SKM-1 (cell line): ENCODE data around the gene ANO8.
"Not testable (repeated sequence)": the region's sequence is repeated elsewhere in the genome, so short reads cannot be mapped to it uniquely, and the experiment has no call there.

Experiments
- DNase-seq: peaks from one replicate; lab custom pipeline; 2025; ENCODE audit not compliant: unreplicated experiment; lab: John Stamatoyannopoulos, UW

ANO8 gene, protein sequence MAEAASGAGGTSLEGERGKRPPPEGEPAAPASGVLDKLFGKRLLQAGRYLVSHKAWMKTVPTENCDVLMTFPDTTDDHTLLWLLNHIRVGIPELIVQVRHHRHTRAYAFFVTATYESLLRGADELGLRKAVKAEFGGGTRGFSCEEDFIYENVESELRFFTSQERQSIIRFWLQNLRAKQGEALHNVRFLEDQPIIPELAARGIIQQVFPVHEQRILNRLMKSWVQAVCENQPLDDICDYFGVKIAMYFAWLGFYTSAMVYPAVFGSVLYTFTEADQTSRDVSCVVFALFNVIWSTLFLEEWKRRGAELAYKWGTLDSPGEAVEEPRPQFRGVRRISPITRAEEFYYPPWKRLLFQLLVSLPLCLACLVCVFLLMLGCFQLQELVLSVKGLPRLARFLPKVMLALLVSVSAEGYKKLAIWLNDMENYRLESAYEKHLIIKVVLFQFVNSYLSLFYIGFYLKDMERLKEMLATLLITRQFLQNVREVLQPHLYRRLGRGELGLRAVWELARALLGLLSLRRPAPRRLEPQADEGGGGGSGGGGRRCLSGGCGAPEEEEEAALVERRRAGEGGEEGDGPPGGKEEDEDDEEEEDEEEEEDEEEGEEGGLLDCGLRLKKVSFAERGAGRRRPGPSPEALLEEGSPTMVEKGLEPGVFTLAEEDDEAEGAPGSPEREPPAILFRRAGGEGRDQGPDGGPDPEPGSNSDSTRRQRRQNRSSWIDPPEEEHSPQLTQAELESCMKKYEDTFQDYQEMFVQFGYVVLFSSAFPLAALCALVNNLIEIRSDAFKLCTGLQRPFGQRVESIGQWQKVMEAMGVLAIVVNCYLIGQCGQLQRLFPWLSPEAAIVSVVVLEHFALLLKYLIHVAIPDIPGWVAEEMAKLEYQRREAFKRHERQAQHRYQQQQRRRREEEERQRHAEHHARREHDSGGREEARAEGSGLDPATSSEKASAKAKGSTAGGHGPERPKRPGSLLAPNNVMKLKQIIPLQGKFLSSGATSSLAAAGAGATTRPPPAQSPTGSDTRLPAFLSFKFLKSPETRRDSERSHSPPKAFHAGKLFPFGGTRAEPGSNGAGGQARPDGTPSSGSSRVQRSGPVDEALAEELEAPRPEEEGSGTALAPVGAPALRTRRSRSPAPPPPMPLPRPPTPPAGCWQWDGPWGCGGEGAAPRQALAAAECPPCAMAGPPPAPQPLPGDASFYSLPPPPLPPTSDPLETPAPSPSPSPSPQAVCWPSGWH

GRCh38 chr19:17334414-17335409 is at the start of gene ANO8:
Gene ANO8, minus strand, starts transcription at chr19:17334855. Its CDS starts 185 bp downstream, at chr19:17334670.
- DNase-seq = peak; percentile 97

GRCh38 chr19:17380426-17381138 is 45.9 kb upstream of the ANO8 start:
- DNase-seq = no peak

GRCh38 chr19:17379221-17379631 is 44.6 kb upstream of the ANO8 start:
- no peak for DNase-seq

DNA sequence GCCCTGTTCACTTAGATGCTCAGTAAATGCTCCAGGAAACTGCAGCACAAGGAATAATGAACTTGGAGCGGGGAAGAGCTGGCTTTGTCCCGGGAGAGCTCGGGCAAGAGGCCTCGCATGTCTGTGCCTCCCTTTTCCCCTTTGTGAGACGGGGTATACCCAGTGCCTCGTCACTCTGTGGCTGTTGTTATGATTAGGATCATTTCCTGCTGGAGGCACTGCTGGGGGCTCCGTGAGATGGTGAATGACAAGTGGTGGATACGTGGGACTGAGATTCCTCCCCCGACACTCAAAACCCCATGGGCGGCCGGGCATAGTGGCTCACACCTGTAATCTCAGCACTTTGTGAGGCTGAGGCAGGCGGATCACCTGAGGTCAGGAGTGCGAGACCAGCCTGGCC is 43.6 kb upstream of the ANO8 start:
- no peak for DNase-seq

DNA sequence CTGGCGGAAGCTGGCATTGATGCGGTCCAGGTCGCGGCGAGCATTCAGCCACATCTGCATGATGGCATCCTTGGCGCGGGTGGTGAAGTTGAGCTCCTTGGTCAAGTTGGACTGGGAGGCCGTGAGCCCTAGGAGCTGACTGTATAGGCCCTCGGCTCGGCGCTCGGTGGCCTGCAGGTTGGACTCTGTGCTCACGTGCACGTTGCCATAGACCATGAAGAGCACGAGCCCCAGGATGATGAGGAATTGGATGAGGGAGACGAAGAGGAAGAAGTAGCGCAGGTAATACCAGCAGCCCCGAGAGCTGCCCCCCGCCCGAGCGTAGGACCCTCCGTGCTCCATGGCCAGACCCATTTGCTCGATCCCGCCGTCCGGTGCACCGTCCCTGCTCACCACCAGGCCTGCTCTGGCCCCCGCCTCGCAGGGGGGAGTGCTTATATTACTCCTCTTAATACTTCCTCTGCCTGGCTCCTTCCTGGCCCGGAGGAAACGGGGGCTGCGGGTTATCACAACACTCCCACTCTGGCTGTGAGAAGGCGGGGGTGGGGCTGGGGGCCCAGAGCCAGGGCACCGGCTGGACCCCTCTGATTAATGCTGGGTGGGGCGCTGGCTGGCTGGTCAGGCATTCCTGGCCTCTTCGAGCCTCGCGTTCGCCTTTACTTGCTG is 42.4 kb upstream of the ANO8 start, which contains the start of gene PLVAP:
Gene PLVAP (minus strand): TSS at position 408 of the 666 bp plus-strand sequence. CDS start 54 bp downstream, at position 354.
- DNase-seq = no peak

DNA sequence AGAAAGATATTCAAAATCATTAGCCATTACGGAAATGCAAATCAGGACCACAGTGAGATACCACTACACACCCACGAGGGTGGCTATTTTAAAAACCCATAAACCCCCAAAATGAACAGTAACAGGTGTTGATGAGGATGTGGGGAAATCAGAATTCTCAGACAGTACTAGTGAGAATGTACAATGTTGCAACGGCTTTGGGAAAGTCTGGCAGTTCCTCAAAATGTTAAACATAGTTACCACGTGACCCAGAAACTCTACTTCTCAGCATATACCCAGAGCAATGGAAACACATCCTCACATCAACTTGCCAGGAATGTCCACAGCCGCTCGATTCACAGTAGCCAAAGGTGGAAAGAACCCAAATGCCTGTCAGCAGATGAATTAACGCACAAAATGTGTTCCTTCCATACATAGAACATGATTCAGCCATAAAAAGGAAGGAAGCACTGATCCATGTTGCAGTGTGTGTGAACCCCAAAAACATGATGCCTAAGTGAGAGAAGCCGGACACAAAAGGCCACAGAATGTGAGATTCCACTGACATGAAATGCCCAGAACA is 35.5 kb upstream of the ANO8 start:
- peak; percentile 74 for DNase-seq

- DNase-seq = no peak
Observed at GRCh38 chr19:17365361-17365760, 30.7 kb upstream of the ANO8 start.

DNA sequence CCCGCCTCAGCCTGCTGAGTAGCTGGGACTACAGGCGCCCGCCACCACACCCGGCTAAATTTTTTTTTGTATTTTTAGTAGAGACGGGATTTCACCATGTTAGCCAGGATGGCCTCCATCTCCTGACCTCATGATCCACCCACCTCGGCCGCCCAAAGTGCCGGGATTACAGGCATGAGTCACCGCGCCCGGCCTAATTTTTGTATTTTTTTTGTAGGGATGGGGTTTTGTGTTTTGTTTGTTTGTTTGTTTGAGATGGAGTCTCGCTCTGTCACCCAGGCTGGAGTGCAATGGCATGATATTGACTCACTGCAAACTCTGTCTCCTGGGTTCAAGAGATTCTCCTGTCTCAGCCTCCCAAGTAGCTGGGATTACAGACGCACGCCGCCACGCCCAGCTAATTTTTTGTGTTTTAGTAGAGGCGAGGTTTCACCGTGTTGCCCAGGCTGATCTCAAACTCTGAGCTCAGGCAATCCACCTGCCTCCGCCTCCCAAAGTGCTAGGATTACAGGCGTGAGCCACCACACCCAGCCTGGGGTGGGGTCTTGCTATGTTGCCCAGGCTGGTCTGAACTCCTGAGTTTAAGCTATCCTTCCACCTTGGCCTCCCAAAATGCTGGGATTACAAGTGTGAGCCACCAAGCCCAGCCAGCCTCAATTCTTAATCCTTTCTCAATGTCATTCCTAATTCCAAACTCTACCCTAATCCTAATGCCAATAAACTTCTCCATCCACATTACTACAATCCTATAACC is 29.4 kb upstream of the ANO8 start:
- not testable (repeated sequence) for DNase-seq

GRCh38 chr19:17359905-17360800 is 25.5 kb upstream of the ANO8 start:
- no peak for DNase-seq

- DNase-seq = no peak
Observed at GRCh38 chr19:17358395-17358794, 23.7 kb upstream of the ANO8 start.

- no peak for DNase-seq
Observed at GRCh38 chr19:17357724-17358123, 23.1 kb upstream of the ANO8 start.

GRCh38 chr19:17357078-17357666 is 22.5 kb upstream of the ANO8 start:
- DNase-seq = no peak

GRCh38 chr19:17353386-17353785 is 18.7 kb upstream of the ANO8 start:
- DNase-seq = no peak

DNA sequence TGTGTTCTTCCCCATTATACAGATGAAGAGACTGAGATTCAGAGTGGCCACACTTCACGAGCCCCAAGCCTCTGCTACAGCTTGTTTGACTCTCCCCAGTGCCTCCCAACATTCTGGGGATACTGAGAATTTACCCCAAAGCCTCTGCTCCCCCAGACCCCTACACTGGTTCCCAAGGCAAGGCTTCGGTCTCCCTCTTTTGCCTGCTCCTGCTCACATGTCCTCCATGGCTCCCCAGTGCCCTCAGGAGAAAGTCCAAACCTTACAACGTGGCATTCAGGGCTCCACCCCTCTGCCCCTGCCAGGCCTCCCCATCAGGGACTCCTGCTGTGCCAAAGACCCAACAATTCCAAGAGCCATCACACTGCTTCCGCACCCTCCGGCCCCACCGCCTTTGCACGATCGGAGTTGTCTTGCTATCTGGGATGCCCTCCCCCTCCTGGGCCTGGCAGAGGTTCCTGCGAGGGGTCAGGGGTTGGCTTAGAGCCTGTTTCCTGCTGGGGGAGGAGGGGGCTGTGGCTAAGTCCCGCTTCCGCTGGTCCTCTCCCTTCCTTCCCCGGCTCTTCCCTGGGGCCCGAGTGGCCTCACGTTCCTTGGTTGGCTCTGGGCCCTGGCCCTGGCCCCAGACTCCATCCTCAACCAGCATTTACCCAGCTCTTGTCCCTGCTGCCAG is 18.1 kb upstream of the ANO8 start:
- no peak for DNase-seq

DNA sequence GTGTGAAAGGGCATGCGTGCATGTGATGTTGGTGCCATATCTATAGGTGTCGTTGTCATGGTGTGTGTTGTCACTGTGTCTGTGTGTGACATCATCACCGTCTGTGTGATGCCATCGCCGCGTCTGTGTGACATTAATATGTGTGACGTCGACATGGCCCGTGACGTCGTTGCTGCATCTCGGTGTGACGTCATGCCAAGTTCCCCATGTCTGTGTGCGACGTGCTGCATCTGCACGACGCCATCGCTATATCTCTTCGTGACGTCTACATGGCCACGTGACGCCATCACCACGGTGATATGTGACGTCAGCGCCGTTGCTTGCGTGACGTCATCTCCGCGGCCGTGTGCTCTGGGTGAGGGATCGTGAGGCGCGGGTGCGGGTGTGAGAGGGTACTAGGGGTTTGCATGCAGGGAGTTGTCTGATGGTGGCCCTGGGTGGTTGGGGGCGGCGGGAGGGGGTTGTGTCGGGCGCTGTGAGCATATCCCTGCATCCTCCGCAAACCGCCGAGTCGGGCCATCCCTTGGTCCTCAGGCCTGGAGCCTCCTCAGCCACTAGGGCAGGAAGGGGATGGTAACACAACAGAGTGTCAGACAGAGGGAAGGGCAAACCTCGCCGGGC is 17.3 kb upstream of the ANO8 start:
- DNase-seq = no peak
